Activated T-cell treated with anti-CD3 and anti-CD28 coated beads for 48 hours (primary cell): ENCODE data around the gene FLRT2.

Source experiments
- DNase-seq: peaks from one replicate; pipeline ENCODE4 v3.0.0-alpha.2; 2020; ENCODE audit warnings: low read depth

Gene FLRT2

GRCh38 chr14:85564841-85565527 is 35.0 kb downstream of the FLRT2 start:
- no peak for DNase-seq

GRCh38 chr14:85565862-85566296 is 35.9 kb downstream of the FLRT2 start:
- DNase-seq: no peak

GRCh38 chr14:85566603-85567002 is 36.7 kb downstream of the FLRT2 start:
- DNase-seq: no peak

- no peak for DNase-seq
Measured at GRCh38 chr14:85572011-85572410, 42.1 kb downstream of the FLRT2 start.

- DNase-seq: no peak
Measured at GRCh38 chr14:85572845-85573244, 42.9 kb downstream of the FLRT2 start.

- DNase-seq: no peak
Measured at GRCh38 chr14:85573406-85573805, 43.5 kb downstream of the FLRT2 start.

GRCh38 chr14:85574853-85575616 is 45.1 kb downstream of the FLRT2 start:
- DNase-seq: no peak

- DNase-seq: no peak
Measured at GRCh38 chr14:85575617-85575898, 45.6 kb downstream of the FLRT2 start.

GRCh38 chr14:85576218-85576617 is 46.3 kb downstream of the FLRT2 start:
- DNase-seq: no peak

GRCh38 chr14:85576848-85577542 is 47.1 kb downstream of the FLRT2 start:
- DNase-seq: no peak

GRCh38 chr14:85577543-85578114 is 47.7 kb downstream of the FLRT2 start:
- DNase-seq: no peak

GRCh38 chr14:85578357-85578756 is 48.4 kb downstream of the FLRT2 start:
- no peak for DNase-seq

GRCh38 chr14:85578930-85579329 is 49.0 kb downstream of the FLRT2 start:
- no peak for DNase-seq

- DNase-seq: no peak
Measured at GRCh38 chr14:85579942-85580341, 50.0 kb downstream of the FLRT2 start.

- DNase-seq: no peak
Measured at GRCh38 chr14:85580536-85581140, 50.7 kb downstream of the FLRT2 start.

GRCh38 chr14:85581691-85582090 is 51.7 kb downstream of the FLRT2 start:
- DNase-seq: no peak

GRCh38 chr14:85583380-85583779 is 53.4 kb downstream of the FLRT2 start:
- DNase-seq: no peak

GRCh38 chr14:85584481-85584880 is 54.5 kb downstream of the FLRT2 start:
- DNase-seq: no peak

- no peak for DNase-seq
Measured at GRCh38 chr14:85587151-85587711, 57.3 kb downstream of the FLRT2 start.

GRCh38 chr14:85590784-85591183 is 60.8 kb downstream of the FLRT2 start:
- no peak for DNase-seq

- DNase-seq: no peak
Measured at GRCh38 chr14:85594217-85594616, 64.3 kb downstream of the FLRT2 start.

- no peak for DNase-seq
Measured at GRCh38 chr14:85595981-85596380, 66.0 kb downstream of the FLRT2 start.
